DND-41 (cell line): ENCODE results near the gene ADPRHL1.

ENCODE experiments used
- CTCF ChIP-seq: IDR thresholded peaks from 2 replicates; pipeline ENCODE4 v1.5.1; 2012; ENCODE audit warnings: borderline replicate concordance, low read length, moderate library complexity, mild to moderate bottlenecking; ENCODE audit not compliant: poor library complexity, severe bottlenecking; ENCODE audit errors: extremely low read depth
- EZH2 ChIP-seq: IDR thresholded peaks from 3 replicates; pipeline ENCODE4 v1.6.1; 2012; ENCODE audit warnings: borderline replicate concordance, low read depth, mild to moderate bottlenecking, moderate library complexity, low read length, inconsistent platforms; ENCODE audit not compliant: severe bottlenecking

- no peak for TF ChIP-seq EZH2
- TF ChIP-seq CTCF = no peak
These were observed 98.3 kb downstream of the ADPRHL1 start for GRCh38 chr13:113354831-113355610.
